KBM-7 (cell line): Measurements from ENCODE around the gene ADI1.
A peak's percentile ranks its signal among the peaks of the same experiment; 100 is the strongest.

Experiments used
- DNase-seq: peaks from one replicate; pipeline ENCODE4 v3.0.0-alpha.2; 2015
- in situ Hi-C: fragments of 300-500 bp; cut with MboI; formaldehyde crosslinking; loops from 2 replicates; pipeline ENCODE4 v1.14.3; 2020; ENCODE audit warnings: low sequenced_read_pairs, low pct_unique_long_range_greater_than_20kb, mixed read lengths

ADI1 gene

DNA sequence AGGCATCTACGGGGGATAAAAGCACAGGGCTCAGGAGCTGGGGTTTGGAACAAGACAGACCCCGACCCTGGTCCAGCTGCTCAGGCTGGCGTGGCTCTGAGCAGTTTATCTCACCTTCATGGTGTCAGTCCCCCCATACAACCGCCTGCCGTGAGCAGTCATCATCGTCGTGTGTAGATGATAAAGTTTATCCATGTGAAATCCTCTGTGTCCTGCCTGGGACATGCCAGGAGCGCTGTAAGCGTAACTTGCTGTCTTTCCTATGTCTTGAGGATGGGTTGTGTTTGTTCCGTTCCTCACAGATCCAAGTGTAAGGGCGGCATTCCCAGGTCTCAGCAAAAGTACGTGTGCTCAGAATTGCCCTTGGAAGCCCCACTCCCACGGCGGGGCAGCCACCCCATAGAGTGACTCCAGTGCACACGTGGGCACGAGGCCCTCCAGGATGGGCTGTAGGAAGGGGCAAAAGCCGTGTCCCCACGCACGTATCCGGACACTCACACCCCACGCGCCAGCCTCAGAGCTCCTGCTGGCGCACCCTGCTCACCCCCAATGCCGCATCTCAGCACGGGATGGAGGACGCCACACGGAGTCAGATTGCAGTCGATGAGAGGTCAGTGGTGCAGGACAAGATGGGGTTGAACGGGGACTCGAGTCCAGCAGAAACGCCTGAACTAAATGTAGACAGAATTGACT, 50.9 kb downstream of the ADI1 start:
- in situ Hi-C loops: no loop called here
- no peak for DNase-seq

- in situ Hi-C loops: no loop called here
- no peak for DNase-seq
These were observed 51.7 kb downstream of the ADI1 start for GRCh38 chr2:3467654-3468053.

DNA sequence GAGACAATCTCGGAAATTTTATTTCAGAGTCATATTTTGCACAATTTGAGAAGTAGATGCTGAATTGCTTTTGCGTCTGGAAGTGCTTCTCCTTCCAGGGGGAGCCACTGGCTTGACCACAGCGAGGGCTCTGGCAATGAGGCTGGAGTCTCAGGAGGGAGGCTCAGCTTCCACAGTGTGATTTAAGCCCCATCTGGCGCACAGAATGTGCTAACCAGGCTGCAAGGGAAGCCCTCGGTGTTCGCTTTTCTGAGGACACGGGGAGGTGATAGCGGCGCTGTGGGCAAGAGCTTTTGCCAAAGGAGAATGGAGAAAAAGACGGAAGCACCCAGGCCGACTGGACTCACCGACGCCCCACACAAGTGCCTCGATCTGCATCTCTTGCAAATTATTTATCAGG, 52.4 kb downstream of the ADI1 start:
- no peak for DNase-seq
- in situ Hi-C loops: no loop called here

DNA sequence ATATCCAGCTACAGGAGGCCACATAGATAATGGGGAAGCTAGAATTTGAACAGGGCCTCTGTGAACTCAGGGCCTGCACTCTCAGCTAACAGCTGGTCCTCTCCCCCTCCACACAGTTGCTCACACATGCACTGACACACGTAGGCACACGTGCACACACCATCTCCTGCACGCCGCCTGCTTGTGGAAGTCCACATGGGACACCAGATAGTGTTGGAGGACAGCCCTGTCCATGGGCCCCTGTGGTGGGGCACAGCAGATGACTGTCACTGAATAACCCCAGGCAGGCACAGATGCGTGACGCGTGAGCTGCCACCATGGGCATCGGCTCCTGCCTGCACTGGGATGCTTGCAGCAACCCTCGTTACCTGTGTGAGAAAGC, 52.9 kb downstream of the ADI1 start:
- DNase-seq: no peak
- in situ Hi-C loops: no loop called here

- DNase-seq: no peak
- in situ Hi-C loops: no loop called here
These were observed 53.4 kb downstream of the ADI1 start for GRCh38 chr2:3465844-3466481.

GRCh38 chr2:3465328-3465727, 54.0 kb downstream of the ADI1 start:
- no peak for DNase-seq
- in situ Hi-C loops: no loop called here

GRCh38 chr2:3464401-3465005, 54.8 kb downstream of the ADI1 start:
- no peak for DNase-seq
- in situ Hi-C loops: no loop called here

- in situ Hi-C loops: no loop called here
- no peak for DNase-seq
These were observed 55.4 kb downstream of the ADI1 start for GRCh38 chr2:3463944-3464343.

DNA sequence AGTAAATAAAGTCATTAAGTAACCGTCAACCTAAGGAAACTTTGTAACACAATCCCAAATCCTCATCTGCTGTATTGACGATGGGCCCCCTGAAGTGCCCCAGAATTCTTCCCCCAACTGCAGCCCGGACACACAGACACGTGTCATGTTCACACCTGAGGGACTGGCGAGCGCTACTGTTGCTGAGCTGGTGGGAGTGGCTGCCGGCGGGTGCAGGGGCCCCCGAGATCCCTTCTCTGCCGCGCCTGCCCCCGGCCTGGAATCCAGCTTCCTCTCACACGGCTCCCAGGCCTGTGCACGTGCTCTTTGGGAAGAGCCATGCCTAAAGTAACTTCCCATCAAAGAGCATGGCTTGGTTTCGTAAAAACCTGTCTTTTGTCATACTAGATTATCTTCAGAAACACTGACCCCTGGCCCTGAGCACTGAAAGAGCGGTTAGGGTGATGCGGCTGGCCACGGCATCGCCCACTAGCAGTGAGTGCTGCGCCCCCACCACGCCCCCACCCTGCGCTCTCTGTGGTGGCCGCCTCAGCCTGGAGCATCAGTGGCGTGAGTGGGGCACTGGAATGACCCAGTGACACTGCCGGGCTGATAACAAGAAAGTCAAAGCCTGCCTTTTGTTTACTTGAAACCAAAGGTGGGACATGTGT, 56.0 kb downstream of the ADI1 start:
- in situ Hi-C loops: no loop called here
- no peak for DNase-seq

DNA sequence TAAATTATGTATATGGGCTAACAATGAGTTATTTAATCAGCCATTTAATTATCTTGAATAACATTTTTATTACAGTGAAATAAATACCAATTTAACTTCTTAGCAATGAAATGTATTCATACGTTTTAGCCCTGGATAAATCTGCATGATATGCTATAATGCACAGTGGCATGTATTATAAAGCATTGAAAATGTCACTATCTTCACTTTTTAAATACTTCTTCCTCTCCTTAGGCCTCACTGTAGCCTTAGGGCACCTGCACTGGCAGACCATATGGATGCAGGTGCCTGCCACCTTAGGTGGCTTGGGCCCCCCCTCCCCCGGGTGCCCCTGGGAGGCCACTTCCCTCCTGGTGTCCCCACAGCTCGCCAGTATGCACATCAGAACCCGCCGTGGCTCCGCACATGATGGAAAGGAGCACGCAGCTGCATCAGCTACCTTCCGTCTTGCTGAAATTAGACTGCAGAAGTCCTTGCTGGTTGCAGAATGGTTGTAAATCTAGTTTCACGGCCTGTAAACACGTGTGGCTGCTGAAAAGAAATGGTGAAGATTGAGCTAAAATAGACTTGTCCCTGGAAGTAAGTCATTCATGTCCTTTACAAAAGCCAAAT, 56.7 kb downstream of the ADI1 start:
- in situ Hi-C loops: no loop called here
- no peak for DNase-seq

DNA sequence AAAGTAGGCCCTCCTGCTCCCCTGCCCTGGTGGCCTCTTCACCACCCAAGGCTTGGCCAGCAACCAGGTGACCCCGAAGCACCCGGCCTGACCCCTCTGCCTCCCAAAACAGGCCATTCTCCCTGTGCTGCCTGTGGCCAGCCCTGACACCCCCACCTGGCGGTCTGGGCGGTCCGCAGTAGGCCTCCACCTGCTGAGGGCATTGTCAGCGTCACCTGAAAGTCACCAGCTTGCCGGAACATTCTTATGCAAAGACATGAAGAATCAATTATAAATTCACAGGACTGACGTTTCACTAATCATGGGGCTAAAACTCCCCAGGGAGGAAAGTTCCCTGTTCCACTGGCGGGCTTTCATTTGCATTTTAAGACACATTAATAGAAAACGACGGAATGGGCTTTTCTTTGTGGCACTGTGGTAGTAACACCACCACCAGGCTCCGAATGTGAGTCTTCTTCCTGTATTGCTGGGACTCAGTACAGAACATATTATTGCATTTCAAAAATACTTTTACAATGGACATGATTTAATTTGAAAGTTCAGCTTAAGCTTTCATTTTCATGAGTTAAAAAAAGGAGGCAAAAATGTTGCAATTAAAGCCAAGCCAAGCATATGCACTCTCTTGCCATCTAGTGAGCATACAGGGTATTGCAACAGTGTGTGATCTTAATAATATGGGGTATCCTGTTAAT, 57.4 kb downstream of the ADI1 start:
- in situ Hi-C loops: no loop called here
- DNase-seq: peak; percentile 54

DNA sequence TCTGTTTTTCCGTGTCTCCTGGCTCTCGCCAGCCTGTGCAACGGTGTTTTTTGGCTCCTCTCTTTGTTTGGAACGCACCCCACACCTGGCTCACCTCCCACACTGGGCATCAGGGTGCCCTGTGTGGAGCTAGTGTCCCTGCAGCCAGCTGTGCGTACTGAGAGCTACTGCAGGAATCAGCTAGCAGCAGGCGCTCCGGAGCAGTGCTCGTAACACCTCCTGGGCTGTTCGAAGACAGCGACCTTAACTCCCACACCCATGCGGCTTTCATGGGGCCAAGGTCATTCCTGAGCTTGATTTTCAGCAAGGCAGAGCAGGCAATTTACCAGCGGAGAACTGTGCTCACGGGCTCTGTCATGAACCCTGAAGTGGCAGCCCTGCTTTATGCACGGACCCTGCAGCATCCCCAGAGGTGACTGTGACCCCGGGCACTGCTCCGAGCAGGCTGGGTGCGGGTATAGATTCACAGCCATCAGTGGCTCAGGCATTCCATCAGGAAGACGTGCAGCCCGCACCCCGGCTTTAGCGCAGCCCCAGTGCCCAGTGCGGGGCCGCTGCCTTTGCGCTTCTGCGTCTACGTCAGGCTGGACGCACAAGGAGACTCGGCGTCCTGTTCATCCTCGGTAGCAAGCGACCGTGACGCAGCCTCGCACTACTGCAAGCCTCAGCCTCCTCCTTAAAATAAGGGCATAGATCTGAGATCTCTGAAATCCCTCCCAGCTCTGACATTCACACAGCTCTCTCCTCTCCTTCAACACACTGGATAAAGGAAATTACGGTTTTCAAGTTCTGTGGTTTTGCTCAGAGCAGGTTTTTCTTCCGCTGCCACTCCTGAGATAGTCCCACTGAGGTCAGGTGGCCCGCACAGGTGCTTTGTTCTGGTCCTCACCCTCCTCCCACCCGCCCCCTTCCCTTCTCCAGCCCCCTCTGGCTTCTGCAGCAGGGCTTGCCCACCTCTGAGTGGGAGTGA, 58.2 kb downstream of the ADI1 start:
- in situ Hi-C loops: no loop called here
- no peak for DNase-seq

- in situ Hi-C loops: no loop called here
- DNase-seq: no peak
These were observed 59.2 kb downstream of the ADI1 start for GRCh38 chr2:3460156-3460555.

GRCh38 chr2:3459185-3460015, 59.9 kb downstream of the ADI1 start:
- in situ Hi-C loops: no loop called here
- DNase-seq: no peak

DNA sequence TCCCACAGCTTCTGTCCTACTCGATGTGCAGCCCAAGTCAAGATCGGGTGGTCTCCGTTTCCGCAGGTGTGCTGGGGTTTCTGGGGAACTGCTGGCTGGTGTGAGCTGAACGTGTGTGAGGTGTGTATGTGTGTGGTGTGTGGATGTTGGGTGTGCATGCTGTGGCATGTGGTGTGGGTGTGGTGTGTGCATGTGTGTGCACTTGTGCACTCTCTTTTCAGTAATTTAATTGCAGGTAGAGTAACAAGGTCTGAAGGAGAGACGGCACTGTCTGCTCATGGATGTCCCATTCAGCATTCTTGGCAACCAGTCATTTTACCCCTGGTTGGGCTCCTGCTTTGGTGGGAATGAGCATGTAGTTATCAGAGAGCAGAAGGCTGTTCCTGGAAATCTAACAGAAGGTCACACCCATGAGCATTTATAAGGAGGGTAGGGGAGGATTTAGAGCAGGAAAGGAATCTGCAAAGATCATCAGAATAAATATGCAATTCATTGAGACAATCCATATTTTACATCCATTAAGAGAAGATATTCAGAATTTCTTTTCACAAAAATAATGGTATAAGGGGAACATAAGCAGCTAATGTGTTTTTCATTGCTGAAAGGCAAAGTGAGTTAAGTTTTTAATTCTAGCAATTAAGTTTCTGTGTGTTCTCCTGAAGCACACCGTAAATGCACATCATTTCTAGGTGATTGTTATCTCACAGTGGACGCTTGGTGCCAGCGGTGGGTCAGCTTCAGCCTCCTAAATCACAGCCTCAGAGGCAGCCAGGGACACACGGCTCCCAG, 60.7 kb downstream of the ADI1 start:
- in situ Hi-C loops: no loop called here
- DNase-seq: no peak

- no peak for DNase-seq
- in situ Hi-C loops: no loop called here
These were observed 61.6 kb downstream of the ADI1 start for GRCh38 chr2:3457524-3458395.
